ENCODE data around the gene BUD31.
"Not testable (repeated sequence)": the region's sequence is repeated elsewhere in the genome, so short reads cannot be mapped to it uniquely, and the experiment has no call there.

DNA sequence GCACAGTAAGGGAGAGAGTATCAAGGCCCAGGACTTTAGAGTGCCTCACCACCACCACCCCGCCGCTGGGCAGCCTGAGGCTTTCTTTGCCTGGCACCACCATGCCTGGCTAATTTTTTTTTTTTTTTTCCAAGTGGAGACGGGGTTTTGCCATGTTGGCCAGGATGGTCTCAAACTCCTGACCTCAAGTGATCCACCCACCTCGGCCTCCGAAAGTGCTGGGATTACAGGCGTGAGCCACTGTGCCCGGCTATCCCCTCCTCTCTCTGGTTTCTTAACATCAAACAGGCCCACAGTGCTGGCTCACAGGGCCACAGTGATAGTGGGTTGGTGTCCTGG lies 29.1 kb upstream of the BUD31 start:
- not testable (repeated sequence) for TF ChIP-seq ESRRG, RARB, GLIS3, OSR1, ZFP30, ZNF8 (CRISPR knock-in tag; IDR thresholded peaks at IDR 0.05)
- TF ChIP-seq, protein P1, sequence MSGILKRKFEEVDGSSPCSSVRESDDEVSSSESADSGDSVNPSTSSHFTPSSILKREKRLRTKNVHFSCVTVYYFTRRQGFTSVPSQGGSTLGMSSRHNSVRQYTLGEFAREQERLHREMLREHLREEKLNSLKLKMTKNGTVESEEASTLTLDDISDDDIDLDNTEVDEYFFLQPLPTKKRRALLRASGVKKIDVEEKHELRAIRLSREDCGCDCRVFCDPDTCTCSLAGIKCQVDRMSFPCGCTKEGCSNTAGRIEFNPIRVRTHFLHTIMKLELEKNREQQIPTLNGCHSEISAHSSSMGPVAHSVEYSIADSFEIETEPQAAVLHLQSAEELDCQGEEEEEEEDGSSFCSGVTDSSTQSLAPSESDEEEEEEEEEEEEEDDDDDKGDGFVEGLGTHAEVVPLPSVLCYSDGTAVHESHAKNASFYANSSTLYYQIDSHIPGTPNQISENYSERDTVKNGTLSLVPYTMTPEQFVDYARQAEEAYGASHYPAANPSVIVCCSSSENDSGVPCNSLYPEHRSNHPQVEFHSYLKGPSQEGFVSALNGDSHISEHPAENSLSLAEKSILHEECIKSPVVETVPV (CRISPR knock-in tag; IDR thresholded peaks at IDR 0.05), result not testable (repeated sequence)
- TF ChIP-seq, protein P2, sequence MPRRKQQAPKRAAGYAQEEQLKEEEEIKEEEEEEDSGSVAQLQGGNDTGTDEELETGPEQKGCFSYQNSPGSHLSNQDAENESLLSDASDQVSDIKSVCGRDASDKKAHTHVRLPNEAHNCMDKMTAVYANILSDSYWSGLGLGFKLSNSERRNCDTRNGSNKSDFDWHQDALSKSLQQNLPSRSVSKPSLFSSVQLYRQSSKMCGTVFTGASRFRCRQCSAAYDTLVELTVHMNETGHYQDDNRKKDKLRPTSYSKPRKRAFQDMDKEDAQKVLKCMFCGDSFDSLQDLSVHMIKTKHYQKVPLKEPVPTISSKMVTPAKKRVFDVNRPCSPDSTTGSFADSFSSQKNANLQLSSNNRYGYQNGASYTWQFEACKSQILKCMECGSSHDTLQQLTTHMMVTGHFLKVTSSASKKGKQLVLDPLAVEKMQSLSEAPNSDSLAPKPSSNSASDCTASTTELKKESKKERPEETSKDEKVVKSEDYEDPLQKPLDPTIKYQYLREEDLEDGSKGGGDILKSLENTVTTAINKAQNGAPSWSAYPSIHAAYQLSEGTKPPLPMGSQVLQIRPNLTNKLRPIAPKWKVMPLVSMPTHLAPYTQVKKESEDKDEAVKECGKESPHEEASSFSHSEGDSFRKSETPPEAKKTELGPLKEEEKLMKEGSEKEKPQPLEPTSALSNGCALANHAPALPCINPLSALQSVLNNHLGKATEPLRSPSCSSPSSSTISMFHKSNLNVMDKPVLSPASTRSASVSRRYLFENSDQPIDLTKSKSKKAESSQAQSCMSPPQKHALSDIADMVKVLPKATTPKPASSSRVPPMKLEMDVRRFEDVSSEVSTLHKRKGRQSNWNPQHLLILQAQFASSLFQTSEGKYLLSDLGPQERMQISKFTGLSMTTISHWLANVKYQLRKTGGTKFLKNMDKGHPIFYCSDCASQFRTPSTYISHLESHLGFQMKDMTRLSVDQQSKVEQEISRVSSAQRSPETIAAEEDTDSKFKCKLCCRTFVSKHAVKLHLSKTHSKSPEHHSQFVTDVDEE (CRISPR knock-in tag; IDR thresholded peaks at IDR 0.05), result not testable (repeated sequence)

Data from SK-N-SH treated with all-trans-retinoic acid at 6 μM for 48 hours (cell line).